Fibroblast of the aortic adventitia (primary cell): ENCODE results near the gene SDF2. TPM values are rescaled to one million over a fixed set of nuclear protein-coding genes. Genes with fewer than 3 reads are reported as not detected.
A peak's percentile ranks its signal among the peaks of the same experiment; 100 is the strongest.

Experiments used
- DNase-seq: peaks from one replicate; pipeline ENCODE4 v3.0.0-alpha.2; 2010; ENCODE audit warnings: low read depth
- H3K4me3 ChIP-seq: 2 replicates; pipeline ENCODE4 v1.5.1; 2011; ENCODE audit warnings: low read depth, mild to moderate bottlenecking, control low read depth, low read length, moderate library complexity
- CTCF ChIP-seq: IDR thresholded peaks from 2 replicates; pipeline ENCODE4 v1.5.1; 2011; ENCODE audit warnings: mild to moderate bottlenecking, low read length, control low read depth, inconsistent platforms; ENCODE audit not compliant: insufficient read depth
- total RNA-seq: library from RNA; depleted of rRNA; stranded (reverse); fragments of >200 nt; gene quantifications from 2 replicates; pipeline ENCODE4 v1.2.3, GENCODE V29; 2012; ENCODE audit warnings: low replicate concordance

SDF2 gene
- total RNA-seq, result 32.5 and 36.9 TPM in 2 replicates

GRCh38 chr17:28661635-28662526 is at the start of gene SDF2, which contains the start of gene SUPT6H:
Gene SDF2, minus strand, starts transcription at chr17:28661906. Its CDS starts 30 bp downstream, at chr17:28661876.
Gene SUPT6H, plus strand, starts transcription at chr17:28662205. Its CDS starts 11,197 bp downstream, at chr17:28673402.
- peak; percentile 85 for DNase-seq
- H3K4me3 ChIP-seq, result peak within 1 kb of the TSS; percentile 97
- no peak for TF ChIP-seq CTCF

GRCh38 chr17:28710861-28711722 is 49.4 kb upstream of the SDF2 start:
- peak overlapping the region; percentile 64 for H3K4me3 ChIP-seq
- no peak for TF ChIP-seq CTCF
- DNase-seq, result peak; percentile 76

- H3K4me3 ChIP-seq, result no peak overlapping the region
- TF ChIP-seq CTCF, result no peak
- no peak for DNase-seq
These were observed 45.6 kb upstream of the SDF2 start for GRCh38 chr17:28707339-28707720.

- no peak for TF ChIP-seq CTCF
- H3K4me3 ChIP-seq, result no peak overlapping the region
- no peak for DNase-seq
These were observed 45.0 kb upstream of the SDF2 start for GRCh38 chr17:28706471-28707338.

- TF ChIP-seq CTCF, result no peak
- DNase-seq, result no peak
These were observed 44.1 kb upstream of the SDF2 start for GRCh38 chr17:28705728-28706334.

More at GRCh38 chr17:28705728-28706334, 44.1 kb upstream of the SDF2 start:
- H3K4me3 ChIP-seq, result no peak overlapping the region
